GM23248 (cell line): ENCODE measurements around the gene CMIP. TPM values are rescaled to one million over a fixed set of nuclear protein-coding genes. Genes with fewer than 3 reads are reported as not detected.

ENCODE experiments used
- DNase-seq: peaks from one replicate; pipeline ENCODE4 v3.0.0-alpha.2; 2015
- H2AFZ ChIP-seq: fragments of 200-600 bp; sonication (generic); 2 replicates; pipeline ENCODE4 v1.6.1; 2016; ENCODE audit warnings: antibody characterized with exemption
- H3F3A ChIP-seq: fragments of 200-600 bp; sonication (generic); 2 replicates; pipeline ENCODE4 v1.6.1; 2016; ENCODE audit warnings: mild to moderate bottlenecking, antibody characterized with exemption, mixed run types; ENCODE audit not compliant: insufficient read depth
- H3K27ac ChIP-seq: fragments of 200-600 bp; sonication (generic); 2 replicates; pipeline ENCODE4 v1.5.1; 2016; ENCODE audit warnings: mild to moderate bottlenecking
- H3K27me3 ChIP-seq: fragments of 200-600 bp; sonication (generic); replicated peaks from 2 replicates; pipeline ENCODE4 v1.6.1; 2016; ENCODE audit warnings: mild to moderate bottlenecking; ENCODE audit not compliant: insufficient read depth
- H3K36me3 ChIP-seq: fragments of 200-600 bp; sonication (generic); 2 replicates; pipeline ENCODE4 v1.6.1; 2016; ENCODE audit warnings: low read depth, mild to moderate bottlenecking
- H3K4me1 ChIP-seq: fragments of 200-600 bp; sonication (generic); 2 replicates; pipeline ENCODE4 v1.6.1; 2016; ENCODE audit warnings: mild to moderate bottlenecking; ENCODE audit not compliant: insufficient read depth
- H3K4me2 ChIP-seq: fragments of 200-600 bp; sonication (generic); one replicate; pipeline ENCODE4 v1.6.1; 2016; ENCODE audit warnings: mild to moderate bottlenecking; ENCODE audit not compliant: unreplicated experiment
- H3K4me3 ChIP-seq: fragments of 200-600 bp; sonication (generic); 2 replicates; pipeline ENCODE4 v1.5.1; 2016; ENCODE audit warnings: mild to moderate bottlenecking
- H3K79me2 ChIP-seq: fragments of 200-600 bp; sonication (generic); 2 replicates; pipeline ENCODE4 v1.6.1; 2016; ENCODE audit warnings: mild to moderate bottlenecking; ENCODE audit not compliant: insufficient read depth
- H3K9ac ChIP-seq: fragments of 200-600 bp; sonication (generic); 2 replicates; pipeline ENCODE4 v1.6.1; 2016; ENCODE audit warnings: mild to moderate bottlenecking
- H3K9me2 ChIP-seq: fragments of 200-600 bp; sonication (generic); 2 replicates; pipeline ENCODE4 v1.6.1; 2016; ENCODE audit warnings: mixed run types, mild to moderate bottlenecking, moderate library complexity; ENCODE audit not compliant: insufficient read depth
- H3K9me3 ChIP-seq: fragments of 200-600 bp; sonication (generic); one replicate; pipeline ENCODE4 v1.6.1; 2017; ENCODE audit warnings: low read depth
- H4K20me1 ChIP-seq: fragments of 200-600 bp; sonication (generic); 2 replicates; pipeline ENCODE4 v1.6.0; 2016; ENCODE audit not compliant: insufficient read depth
- EZH2 ChIP-seq: fragments of 200-600 bp; sonication (generic); IDR thresholded peaks from 2 replicates; pipeline ENCODE4 v1.6.1; 2018; ENCODE audit warnings: antibody characterized with exemption, mild to moderate bottlenecking; ENCODE audit not compliant: insufficient read depth, poor library complexity, severe bottlenecking
- EZH2phosphoT487 ChIP-seq: fragments of 200-600 bp; sonication (generic); IDR thresholded peaks from 2 replicates; pipeline ENCODE4 v1.6.1; 2018; ENCODE audit warnings: antibody characterized with exemption, moderate library complexity, mild to moderate bottlenecking, low read depth; ENCODE audit not compliant: insufficient read depth
- WGBS, 2 experiments: methylation state at CpG; one replicate each; pipeline ENCODE4 v1.1.6; 2015 to 2017; ENCODE audit warnings: low lambda C conversion rate in 2 of 2, low coverage in 1 of 2; ENCODE audit errors: missing lambda C conversion rate in 2 of 2; 5-methylcytosine and 5-hydroxymethylcytosine counted together
- in situ Hi-C: fragments of 300-500 bp; cut with MboI; formaldehyde crosslinking; loops from 2 replicates; pipeline ENCODE4 v1.15.0; 2020
- polyA plus RNA-seq: library from polyadenylated mRNA; unstranded; fragments of >200 nt; fragmentation: Nextera tagmentation; extraction: Ambion mirVana; gene quantifications from 2 replicates; pipeline ENCODE4 v1.2.1, GENCODE V29; 2016
- total RNA-seq: library from RNA; depleted of rRNA; stranded (reverse); fragments of >200 nt; shearing (Covaris generic); gene quantifications from 2 replicates; pipeline ENCODE4 v1.2.3, GENCODE V29; 2014

Gene CMIP
- total and polyA plus RNA-seq, 2 experiments from 2014 or later: 1.5 to 9.5 TPM

GRCh38 chr16:81494888-81495287, 50.3 kb downstream of the CMIP start:
- Histone ChIP-seq H3K27ac (no peak overlapping the region), H3K4me3 (no peak overlapping the region), H3K4me2 (no peak overlapping the region), H3K27me3 (no peaks in the 10 kb centered on the region), H3K9me2 (no peaks in the 10 kb centered on the region), H3F3A (peaks cover 42% of the 10 kb centered on the region), H3K79me2 (peaks cover 78% of the 10 kb centered on the region), H4K20me1 (no peaks in the 10 kb centered on the region; the same call in none of the 2 replicates), H3K4me1 (peaks cover 39% of the 10 kb centered on the region), H2AFZ (no peak overlapping the region), H3K9me3 (no peaks in the 10 kb centered on the region), H3K36me3 (no peaks in the 10 kb centered on the region), H3K9ac (no peak overlapping the region)
- no peak for DNase-seq
- in situ Hi-C loops: no loop called here
- TF ChIP-seq EZH2 (no peak), EZH2phosphoT487 (no peak)
- 92 to 95% methylated on average over 4 of the region's 4 CpGs for WGBS, 2 experiments

- Histone ChIP-seq H3K4me3 (no peak overlapping the region), H3K79me2 (peaks cover 74% of the 10 kb centered on the region), H2AFZ (no peak overlapping the region), H3K9me2 (no peaks in the 10 kb centered on the region), H4K20me1 (no peaks in the 10 kb centered on the region; the same call in none of the 2 replicates), H3K36me3 (no peaks in the 10 kb centered on the region), H3K4me2 (no peak overlapping the region), H3K9ac (no peak overlapping the region), H3K27ac (no peak overlapping the region), H3K27me3 (no peaks in the 10 kb centered on the region), H3K9me3 (no peaks in the 10 kb centered on the region), H3K4me1 (peaks cover 39% of the 10 kb centered on the region), H3F3A (peaks cover 42% of the 10 kb centered on the region)
- no peak for DNase-seq
- 84 to 88% methylated on average over 17 of the region's 17 CpGs for WGBS, 2 experiments
- in situ Hi-C loops: no loop called here
- TF ChIP-seq EZH2 (no peak), EZH2phosphoT487 (no peak)
These were observed 51.0 kb downstream of the CMIP start for GRCh38 chr16:81495321-81496234.

- no peak for DNase-seq
- Histone ChIP-seq H3K79me2 (peaks cover 74% of the 10 kb centered on the region), H3K4me3 (no peak overlapping the region), H3K27ac (no peak overlapping the region), H3K9me2 (no peaks in the 10 kb centered on the region), H2AFZ (no peak overlapping the region), H3K9ac (no peak overlapping the region), H3F3A (peaks cover 41% of the 10 kb centered on the region), H3K4me1 (peaks cover 38% of the 10 kb centered on the region), H3K4me2 (no peak overlapping the region), H3K36me3 (no peaks in the 10 kb centered on the region), H4K20me1 (no peaks in the 10 kb centered on the region; the same call in none of the 2 replicates), H3K27me3 (no peaks in the 10 kb centered on the region), H3K9me3 (no peaks in the 10 kb centered on the region)
- in situ Hi-C loops: no loop called here
- 96% methylated on average over 7 of the region's 7 CpGs for WGBS, 2 experiments
- TF ChIP-seq EZH2 (no peak), EZH2phosphoT487 (no peak)
These were observed 51.7 kb downstream of the CMIP start for GRCh38 chr16:81496321-81496720.

- Histone ChIP-seq H3K4me2 (no peak overlapping the region), H3K27me3 (no peaks in the 10 kb centered on the region), H3K9me2 (no peaks in the 10 kb centered on the region), H3K27ac (no peak overlapping the region), H3K9me3 (no peaks in the 10 kb centered on the region), H3K36me3 (no peaks in the 10 kb centered on the region), H3K79me2 (peaks cover 74% of the 10 kb centered on the region), H3K4me1 (peaks cover 33% of the 10 kb centered on the region), H4K20me1 (no peaks in the 10 kb centered on the region; the same call in none of the 2 replicates), H2AFZ (no peak overlapping the region), H3K9ac (no peak overlapping the region), H3F3A (peaks cover 37% of the 10 kb centered on the region), H3K4me3 (no peak overlapping the region)
- in situ Hi-C loops: no loop called here
- DNase-seq: no peak
- WGBS, 2 experiments: 87 to 93% methylated on average over 6 of the region's 6 CpGs
- no peak for TF ChIP-seq EZH2phosphoT487
- TF ChIP-seq EZH2: no peak
These were observed 52.1 kb downstream of the CMIP start for GRCh38 chr16:81496742-81497141.
